HEK293 (cell line): ENCODE data around the gene ENAH.

Experiments used
- ATF2 ChIP-seq: fragments of 450-650 bp; formaldehyde crosslinking; IDR thresholded peaks from 2 replicates; pipeline ENCODE4 v1.5.1; 2016; ENCODE audit warnings: missing biosample characterization, missing genetic modification characterization, low read depth
- FEZF1 ChIP-seq: fragments of 450-650 bp; formaldehyde crosslinking; IDR thresholded peaks from 2 replicates; pipeline ENCODE4 v1.5.1; 2016; ENCODE audit warnings: missing biosample characterization, missing genetic modification characterization
- KLF1 ChIP-seq: fragments of 450-650 bp; formaldehyde crosslinking; IDR thresholded peaks from 2 replicates; pipeline ENCODE4 v1.5.1; 2016; ENCODE audit warnings: missing biosample characterization, missing genetic modification characterization
- KLF7 ChIP-seq: fragments of 450-650 bp; formaldehyde crosslinking; IDR thresholded peaks from 2 replicates; pipeline ENCODE4 v1.5.1; 2016; ENCODE audit warnings: missing biosample characterization, missing genetic modification characterization, borderline replicate concordance
- MEIS1 ChIP-seq: sonication (generic); formaldehyde crosslinking; IDR thresholded peaks from 2 replicates; pipeline ENCODE4 v1.8.1; 2022; ENCODE audit warnings: missing genetic modification reagents, mild to moderate bottlenecking, borderline replicate concordance
- PRDM1 ChIP-seq: fragments of 450-650 bp; formaldehyde crosslinking; IDR thresholded peaks from 2 replicates; pipeline ENCODE4; 2016; ENCODE audit warnings: missing biosample characterization, missing genetic modification characterization
- PRDM10 ChIP-seq: fragments of 450-650 bp; formaldehyde crosslinking; IDR thresholded peaks from 2 replicates; pipeline ENCODE4 v1.5.1; 2016; ENCODE audit warnings: missing biosample characterization, missing genetic modification characterization
- PRDM6 ChIP-seq: fragments of 450-650 bp; formaldehyde crosslinking; IDR thresholded peaks from 2 replicates; pipeline ENCODE4 v1.5.1; 2017; ENCODE audit warnings: missing biosample characterization, missing genetic modification characterization
- REST ChIP-seq: fragments of 450-650 bp; formaldehyde crosslinking; IDR thresholded peaks from 2 replicates; pipeline ENCODE4 v1.5.1; 2016; ENCODE audit warnings: missing biosample characterization, missing genetic modification characterization
- SP3 ChIP-seq: fragments of 450-650 bp; formaldehyde crosslinking; IDR thresholded peaks from 2 replicates; pipeline ENCODE4 v1.5.1; 2016; ENCODE audit warnings: missing biosample characterization, missing genetic modification characterization
- TCF7L2 ChIP-seq: IDR thresholded peaks from 2 replicates; pipeline ENCODE4 v1.6.1; 2011; ENCODE audit warnings: low read depth, mild to moderate bottlenecking, inconsistent platforms, low read length, moderate library complexity, borderline replicate concordance
- TRIM28 ChIP-seq: IDR thresholded peaks from 2 replicates; pipeline ENCODE4 v1.6.1; 2011; ENCODE audit warnings: low read length, control low read depth, borderline replicate concordance
- WT1 ChIP-seq: fragments of 450-650 bp; formaldehyde crosslinking; IDR thresholded peaks from 2 replicates; pipeline ENCODE4 v1.5.1; 2016; ENCODE audit warnings: missing biosample characterization, missing genetic modification characterization
- ZBTB44 ChIP-seq: fragments of 450-650 bp; IDR thresholded peaks from 2 replicates; pipeline ENCODE4 v1.5.1; 2018; ENCODE audit warnings: missing biosample characterization, mild to moderate bottlenecking, missing genetic modification characterization
- ZEB2 ChIP-seq: fragments of 450-650 bp; formaldehyde crosslinking; IDR thresholded peaks from 2 replicates; pipeline ENCODE4 v1.5.1; 2016; ENCODE audit warnings: missing biosample characterization, missing genetic modification characterization
- ZFP37 ChIP-seq: fragments of 450-650 bp; formaldehyde crosslinking; IDR thresholded peaks from 2 replicates; pipeline ENCODE4 v1.5.1; 2016; ENCODE audit warnings: missing biosample characterization, missing genetic modification characterization
- ZNF2 ChIP-seq: fragments of 450-650 bp; formaldehyde crosslinking; IDR thresholded peaks from 2 replicates; pipeline ENCODE4 v1.5.1; 2016; ENCODE audit warnings: missing biosample characterization, missing genetic modification characterization
- ZNF23 ChIP-seq: fragments of 450-650 bp; formaldehyde crosslinking; IDR thresholded peaks from 2 replicates; pipeline ENCODE4 v1.5.1; 2016; ENCODE audit warnings: missing biosample characterization, missing genetic modification characterization, borderline replicate concordance
- ZNF24 ChIP-seq: fragments of 450-650 bp; formaldehyde crosslinking; IDR thresholded peaks from 2 replicates; pipeline ENCODE4 v1.5.1; 2016; ENCODE audit warnings: missing biosample characterization, missing genetic modification characterization
- ZNF274 ChIP-seq, 2 experiments: fragments of 200-500 bp in 1 of 2; fragments of 450-650 bp in 1 of 2; sonication (Bioruptor generic) in 1 of 2; formaldehyde crosslinking in 1 of 2; IDR thresholded peaks; 2 replicates each; pipeline versions ENCODE4 v1.5.1 to v1.6.1; 2014 to 2016; ENCODE audit warnings: borderline replicate concordance in 1 of 2, inconsistent platforms in 1 of 2, low read length in 1 of 2, missing biosample characterization in 1 of 2, missing genetic modification characterization in 1 of 2
- ZNF324 ChIP-seq: fragments of 450-650 bp; formaldehyde crosslinking; IDR thresholded peaks from 2 replicates; pipeline ENCODE4 v1.5.1; 2016; ENCODE audit warnings: missing biosample characterization, missing genetic modification characterization
- ZNF335 ChIP-seq: fragments of 450-650 bp; formaldehyde crosslinking; conservative IDR thresholded peaks from 2 replicates; pipeline ENCODE4 v1.5.1; 2016; ENCODE audit warnings: missing biosample characterization, missing genetic modification characterization
- ZNF354C ChIP-seq: fragments of 450-650 bp; formaldehyde crosslinking; IDR thresholded peaks from 2 replicates; pipeline ENCODE4 v1.5.1; 2016; ENCODE audit warnings: missing biosample characterization, missing genetic modification characterization, low read depth, borderline replicate concordance
- ZNF366 ChIP-seq: fragments of 450-650 bp; formaldehyde crosslinking; conservative IDR thresholded peaks from 2 replicates; pipeline ENCODE4 v1.5.1; 2016; ENCODE audit warnings: missing biosample characterization, missing genetic modification characterization
- ZNF600 ChIP-seq: fragments of 450-650 bp; formaldehyde crosslinking; IDR thresholded peaks from 2 replicates; pipeline ENCODE4 v1.5.1; 2016; ENCODE audit warnings: missing biosample characterization, missing genetic modification characterization
- ZNF660 ChIP-seq: fragments of 450-650 bp; IDR thresholded peaks from 2 replicates; pipeline ENCODE4 v1.5.1; 2018; ENCODE audit warnings: missing biosample characterization, mild to moderate bottlenecking, missing genetic modification characterization
- ZNF777 ChIP-seq: fragments of 450-650 bp; formaldehyde crosslinking; IDR thresholded peaks from 2 replicates; pipeline ENCODE4 v1.5.1; 2017; ENCODE audit warnings: missing biosample characterization, missing genetic modification characterization, borderline replicate concordance

ENAH gene

GRCh38 chr1:225603538-225604354 lies 49.2 kb downstream of the ENAH start (continued):
- TF ChIP-seq ZNF354C (tag by site-specific recombination) (no peak), KLF7 (no peak), ATF2 (tag by site-specific recombination) (no peak), TRIM28 (no peak; the same call in 1 of the 2 replicates), ZNF600 (tag by site-specific recombination) (peak; percentile 86; the same call in 1 of the 2 replicates), PRDM1 (peak; percentile 83), ZNF2 (tag by site-specific recombination) (peak; percentile 66), ZFP37 (tag by site-specific recombination) (0 out of 2 replicates have a peak, but pooled peaks have one; percentile 63), ZNF274 (IDR thresholded peaks at IDR 0.05; ENCODE audit: low read length) (no peak), ZNF274 (tag by site-specific recombination; IDR thresholded peaks at IDR 0.05; ENCODE audit: borderline replicate concordance) (no peak), ZBTB44 (peak; percentile 77), ZNF324 (tag by site-specific recombination) (peak; percentile 38; the same call in 1 of the 2 replicates), FEZF1 (tag by site-specific recombination) (peak; percentile 97), ZNF366 (tag by site-specific recombination) (peak; percentile 83), SP3 (tag by site-specific recombination) (no peak), PRDM6 (tag by site-specific recombination) (peak; percentile 100), ZNF777 (tag by site-specific recombination) (no peak), ZEB2 (peak; percentile 90), KLF1 (tag by site-specific recombination) (no peak), REST (tag by site-specific recombination) (no peak), ZNF23 (no peak), TCF7L2 (no peak; the same call in 1 of the 2 replicates), WT1 (tag by site-specific recombination) (peak; percentile 62), ZNF660 (tag by site-specific recombination) (0 out of 2 replicates have a peak, but pooled peaks have one; percentile 67), ZNF335 (tag by site-specific recombination) (peak; percentile 90), MEIS1 (no peak; the same call in 1 of the 2 replicates), ZNF24 (tag by site-specific recombination) (no peak), PRDM10 (tag by site-specific recombination) (peak; percentile 90)
